ENCODE results near the gene COQ10A.
A peak's percentile ranks its signal among the peaks of the same experiment; 100 is the strongest.

The COQ10A gene

GRCh38 chr12:56266693-56267442 is at the start of gene COQ10A:
Gene COQ10A (plus strand): TSS chr12:56266942. CDS start chr12:56267119, 177 bp downstream.
- DNase-seq (ENCODE audit: low spot score) = peak; percentile 94

DNA sequence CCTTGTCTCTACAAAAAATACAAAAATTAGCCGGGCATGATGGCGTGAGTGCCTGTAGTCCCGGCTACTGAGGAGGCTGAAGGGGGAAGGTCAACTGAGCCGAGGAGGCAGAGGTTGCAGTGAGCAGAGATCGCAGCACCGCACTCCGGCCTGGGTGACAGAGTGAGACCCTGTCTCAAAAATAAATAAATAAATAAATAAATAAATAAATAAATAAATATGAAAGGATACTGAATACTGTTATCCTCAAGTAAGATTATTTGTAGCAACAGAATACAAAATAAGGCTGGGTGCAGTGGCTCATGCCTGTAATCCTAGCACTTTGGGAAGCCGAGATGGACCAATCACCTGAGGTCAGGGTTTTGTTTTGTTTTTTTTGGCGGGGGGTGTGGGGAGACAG is 46.9 kb upstream of the COQ10A start:
- DNase-seq (ENCODE audit: low spot score) = no peak

GRCh38 chr12:56220611-56221231 is 46.0 kb upstream of the COQ10A start:
- DNase-seq (ENCODE audit: low spot score) = peak; percentile 43

DNA sequence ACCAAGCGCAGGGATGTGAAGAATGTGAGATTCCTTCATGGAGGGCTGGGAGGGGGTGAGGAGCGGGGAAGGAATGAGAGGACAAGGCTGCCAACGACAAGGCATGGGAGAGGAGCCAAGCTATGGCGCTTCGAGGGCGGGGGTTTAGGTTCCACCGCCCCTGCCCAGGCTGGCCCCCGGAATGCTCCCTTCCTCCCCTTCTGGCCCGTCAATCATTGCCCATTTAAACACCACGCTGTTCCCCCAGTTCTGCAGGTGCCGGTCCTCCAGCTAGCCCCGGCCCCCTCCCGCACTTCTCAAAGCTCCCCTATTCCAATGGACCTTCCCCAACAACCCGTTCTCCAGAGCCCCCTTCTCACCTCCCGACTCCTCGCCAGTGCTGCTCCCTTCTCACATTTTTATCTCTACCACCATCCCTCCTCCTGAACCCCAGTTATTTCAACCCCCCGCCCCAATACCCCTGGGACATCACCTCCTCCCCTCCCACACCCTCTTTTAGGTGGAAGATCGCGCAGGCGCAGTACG is 45.4 kb upstream of the COQ10A start:
- peak; percentile 93 for DNase-seq (ENCODE audit: low spot score)

GRCh38 chr12:56221757-56222530 is 44.8 kb upstream of the COQ10A start, which contains the start of gene RNF41:
Gene RNF41 (minus strand): TSS chr12:56221922. CDS start chr12:56214047, 7,875 bp downstream.
- peak; percentile 98 for DNase-seq (ENCODE audit: low spot score)

DNA sequence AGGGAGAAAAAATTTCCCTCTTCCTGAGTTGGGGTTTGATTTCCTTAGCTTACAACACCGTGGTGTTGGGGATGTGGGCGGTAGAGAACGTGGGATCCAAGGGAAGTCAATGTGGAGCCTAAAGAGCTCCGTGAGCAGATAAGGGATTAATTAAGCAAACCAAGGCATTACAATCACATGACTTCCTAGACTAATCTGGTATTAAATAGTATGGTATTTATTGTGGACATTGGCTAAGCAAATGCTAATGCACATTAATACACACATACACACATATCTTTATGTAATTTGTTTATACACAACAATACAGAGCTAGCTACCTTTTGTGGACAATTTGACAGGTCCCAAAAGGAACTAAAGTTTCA is 44.2 kb upstream of the COQ10A start:
- DNase-seq (ENCODE audit: low spot score) = no peak

- DNase-seq (ENCODE audit: low spot score) = no peak
These were observed 43.1 kb upstream of the COQ10A start for GRCh38 chr12:56223571-56224101.

- peak; percentile 99 for DNase-seq (ENCODE audit: low spot score)
These were observed 42.5 kb upstream of the COQ10A start, which contains the start of gene NABP2 for GRCh38 chr12:56224102-56224701. Gene NABP2 (plus strand): TSS chr12:56224342. CDS start chr12:56224857, 515 bp downstream.

DNA sequence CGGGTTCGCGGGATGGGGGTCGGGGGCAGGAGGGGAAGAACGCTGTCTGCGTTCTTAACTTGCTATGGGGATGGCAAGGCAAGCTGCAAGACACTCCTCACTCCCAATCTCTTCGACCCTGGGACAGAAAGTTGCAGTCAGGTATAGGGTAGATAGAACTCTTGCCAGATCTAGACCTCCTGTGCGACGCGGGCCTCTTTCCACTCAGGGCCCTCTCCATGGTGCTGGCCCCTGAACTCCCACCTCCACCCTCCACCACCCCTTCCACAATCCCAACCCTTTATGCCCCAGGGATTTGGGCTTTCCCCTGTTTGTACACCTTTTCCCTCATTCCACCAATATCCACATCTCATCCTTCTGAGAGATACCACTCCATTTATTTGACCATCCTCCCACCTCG is 41.8 kb upstream of the COQ10A start:
- DNase-seq (ENCODE audit: low spot score) = no peak

DNA sequence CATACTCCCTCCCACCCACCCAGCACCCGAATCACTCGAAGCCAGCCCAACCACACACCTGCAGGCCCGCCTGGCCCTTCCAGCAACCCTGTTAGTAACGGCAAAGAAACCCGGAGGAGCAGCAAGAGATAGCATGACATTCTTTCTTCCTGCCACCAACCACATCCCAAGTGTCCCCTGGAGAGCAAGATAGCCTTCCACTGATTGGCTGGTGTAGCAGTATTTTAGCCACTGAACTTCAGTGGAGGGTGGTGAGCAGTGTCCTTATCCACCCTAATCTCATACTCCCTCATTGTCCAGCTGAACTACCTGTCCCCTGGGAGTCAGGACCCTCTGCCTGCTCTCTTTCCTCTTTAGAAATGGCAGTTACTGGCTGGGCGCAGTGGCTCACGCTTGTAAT is 37.7 kb upstream of the COQ10A start:
- no peak for DNase-seq (ENCODE audit: low spot score)

- no peak for DNase-seq (ENCODE audit: low spot score)
These were observed 36.8 kb upstream of the COQ10A start, which contains the start of gene SLC39A5 for GRCh38 chr12:56229916-56230431. Gene SLC39A5 (plus strand): TSS chr12:56230051. CDS start chr12:56231275, 1,224 bp downstream.

DNA sequence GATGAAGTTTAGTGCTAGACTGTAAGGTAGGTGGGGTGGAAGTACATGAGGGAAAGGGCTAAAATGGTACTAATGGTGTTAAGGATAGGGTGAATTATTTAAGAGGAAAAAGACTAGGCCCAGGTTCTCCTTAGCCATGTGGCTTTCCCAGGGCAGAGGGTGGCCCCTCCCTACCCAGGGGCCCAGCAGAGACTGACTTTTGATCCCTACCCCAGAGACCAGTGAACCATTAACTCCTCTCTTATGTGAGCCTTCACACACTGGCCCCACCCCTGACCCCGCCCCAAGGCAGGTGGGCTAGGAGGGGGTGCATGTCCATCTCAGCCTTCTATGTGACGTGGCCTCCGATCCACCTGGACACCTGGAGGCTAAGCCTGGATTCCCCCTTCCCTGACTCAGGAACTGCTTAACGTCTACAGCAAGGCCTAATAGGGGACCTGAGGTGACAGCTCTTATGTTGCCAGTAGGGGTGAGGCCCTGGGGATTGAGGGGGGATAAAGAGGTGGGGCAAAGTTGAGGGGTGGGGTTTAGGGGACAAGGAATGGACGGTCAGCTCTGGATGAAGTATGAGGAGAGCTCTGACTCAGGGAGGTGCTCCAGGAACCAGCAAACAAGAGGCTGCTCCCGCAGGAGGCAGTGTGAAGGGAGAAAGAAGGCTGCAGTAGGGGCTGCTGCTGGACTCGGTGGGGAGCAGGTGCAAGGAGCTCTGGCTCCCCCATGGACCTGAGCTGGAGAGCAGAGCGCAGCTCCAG is 36.1 kb upstream of the COQ10A start:
- DNase-seq (ENCODE audit: low spot score) = no peak

- DNase-seq (ENCODE audit: low spot score) = no peak
These were observed 35.6 kb upstream of the COQ10A start for GRCh38 chr12:56231184-56231582.

GRCh38 chr12:56234746-56235436 is 31.9 kb upstream of the COQ10A start:
- no peak for DNase-seq (ENCODE audit: low spot score)

- DNase-seq (ENCODE audit: low spot score) = no peak
These were observed 30.7 kb upstream of the COQ10A start for GRCh38 chr12:56236091-56236490.

- no peak for DNase-seq (ENCODE audit: low spot score)
These were observed 29.8 kb upstream of the COQ10A start for GRCh38 chr12:56236985-56237384.

DNA sequence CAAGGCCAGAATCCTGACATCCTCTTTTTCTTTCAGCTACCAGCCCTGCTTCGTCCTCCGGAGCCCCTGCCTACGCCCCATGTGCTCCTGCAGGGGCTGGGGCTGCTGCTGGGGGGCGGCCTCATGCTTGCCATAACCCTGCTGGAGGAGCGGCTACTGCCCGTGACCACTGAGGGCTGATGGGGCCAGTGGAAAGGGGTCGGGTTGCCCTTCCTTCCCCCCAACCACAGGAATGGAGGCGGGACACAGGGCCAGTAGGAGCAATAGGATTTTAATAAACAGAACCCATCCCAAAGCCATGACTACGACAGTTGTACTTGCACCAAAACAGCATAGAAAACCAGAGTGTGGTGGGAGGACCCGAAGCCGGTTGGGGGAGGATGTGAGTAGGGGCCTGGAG is 29.2 kb upstream of the COQ10A start:
- no peak for DNase-seq (ENCODE audit: low spot score)

DNA sequence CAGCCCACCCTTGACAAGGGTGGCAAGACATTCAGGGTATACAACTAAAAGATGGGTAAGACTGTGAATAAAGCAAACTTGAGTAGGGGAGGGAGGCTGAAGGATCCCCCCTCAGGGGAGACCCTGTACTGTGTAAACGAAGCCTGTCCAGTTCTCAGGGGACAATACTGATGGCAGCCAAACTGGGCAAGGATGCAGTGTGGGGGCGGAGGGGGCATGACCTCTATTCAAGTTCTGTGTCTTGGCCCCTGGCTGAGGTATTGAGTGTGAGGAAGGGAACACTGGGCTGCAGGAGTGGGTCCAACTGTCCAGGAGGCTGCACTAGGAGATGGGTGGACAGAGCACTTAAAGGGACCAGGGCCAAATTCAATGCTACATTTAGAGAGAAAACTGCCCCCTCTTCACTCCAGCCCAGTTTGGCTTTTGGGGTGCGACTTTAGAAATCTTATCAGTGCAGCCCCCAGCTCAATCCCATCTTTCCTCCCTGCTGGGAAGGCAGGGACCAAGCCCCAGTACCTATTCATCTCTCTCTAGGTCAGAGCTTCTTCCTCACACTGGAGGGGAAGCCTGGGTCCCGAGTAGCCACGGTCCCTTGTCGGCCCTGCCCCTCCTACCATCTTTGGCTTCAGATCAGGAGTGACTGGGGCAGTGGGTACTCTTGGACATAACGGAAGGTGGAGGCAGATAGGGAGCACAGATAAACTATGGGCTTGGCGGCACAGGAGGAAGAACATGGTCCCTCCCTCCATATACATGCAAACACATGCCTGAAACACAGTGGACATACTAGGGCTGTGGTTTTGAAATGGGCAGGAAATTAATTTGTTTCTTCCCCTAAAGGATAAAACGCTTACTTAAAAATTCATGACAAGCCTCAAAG is 25.1 kb upstream of the COQ10A start:
- no peak for DNase-seq (ENCODE audit: low spot score)

DNA sequence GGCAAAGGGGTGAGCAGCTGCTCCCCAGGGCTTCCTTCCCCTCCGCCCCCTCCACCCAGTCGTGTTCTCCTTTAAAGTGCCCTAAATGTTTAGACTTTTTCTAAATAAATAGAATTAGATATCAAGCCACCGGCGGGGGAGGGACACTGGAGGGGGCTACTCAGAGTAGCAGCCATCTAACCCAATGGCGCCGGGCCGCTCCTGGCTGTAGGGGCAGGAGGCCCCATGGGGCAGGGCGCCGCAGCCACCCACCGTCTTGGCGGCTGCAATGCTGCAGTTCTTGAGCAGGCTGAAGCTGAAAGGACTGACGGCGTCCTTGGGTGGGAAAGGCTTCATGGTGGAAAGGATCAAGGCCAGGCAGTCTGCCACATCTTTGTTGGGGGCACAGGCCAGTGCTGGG is 23.8 kb upstream of the COQ10A start:
- no peak for DNase-seq (ENCODE audit: low spot score)
